Prostate gland (tissue), 2 donors: ENCODE measurements around the gene PTPRK.

Experiments used
- CTCF ChIP-seq, 4 experiments: fragments of 200-600 bp in 2 of 4; fragments of 450-650 bp in 2 of 4; sonication (generic) in 2 of 4; IDR thresholded peaks; 1 replicate in 3 of 4; 2 replicates in 1 of 4; pipeline ENCODE4 v1.5.1; 2016 to 2019; ENCODE audit warnings: antibody characterized with exemption in 4 of 4, mild to moderate bottlenecking in 2 of 4, moderate library complexity in 2 of 4
- POLR2A ChIP-seq: fragments of 450-650 bp; IDR thresholded peaks from one replicate; pipeline ENCODE4 v1.6.1; 2016; ENCODE audit warnings: antibody characterized with exemption, mild to moderate bottlenecking

- TF ChIP-seq CTCF (IDR thresholded peaks at IDR 0.05) (no peak), POLR2A (no peak)
These were observed 361.9 kb downstream of the PTPRK start for GRCh38 chr6:128158496-128158895.
